Measurements from ENCODE around the gene KRTAP3-3. TPM values are rescaled to one million over a fixed set of nuclear protein-coding genes. Genes with fewer than 3 reads are reported as not detected.
A peak's percentile ranks its signal among the peaks of the same experiment; 100 is the strongest.
"Not testable (repeated sequence)": the region's sequence is repeated elsewhere in the genome, so short reads cannot be mapped to it uniquely, and the experiment has no call there.

The KRTAP3-3 gene
- not detected for polyA plus RNA-seq

GRCh38 chr17:40993839-40994238 lies at the start of gene KRTAP3-3:
TSS of gene KRTAP3-3 (minus strand) at chr17:40994164. CDS start at chr17:40994097, 67 bp downstream.
- no peaks in the 10 kb centered on the region for H3K4me1 Mint-ChIP-seq
- H3K9me3 Mint-ChIP-seq, result peaks cover 1 to 3% (median 1%) of the 10 kb centered on the region in 3 donors
- no peak within 1 kb of the TSS for H3K27ac Mint-ChIP-seq
- peaks cover 28% of the 10 kb centered on the region for H3K27me3 Mint-ChIP-seq
- peak within 1 kb of the TSS in 1 of 4 donors; percentile 35 for H3K4me3 Mint-ChIP-seq
- no peaks in the 10 kb centered on the region for H3K36me3 Mint-ChIP-seq

GRCh38 chr17:41042953-41043352 lies 49.0 kb upstream of the KRTAP3-3 start:
- Mint-ChIP-seq H3K9me3 (peaks cover 5 to 12% (median 12%) of the 10 kb centered on the region in 3 donors), H3K36me3 (no peaks in the 10 kb centered on the region), H3K4me3 (no peak overlapping the region), H3K4me1 (peaks cover 0 to 2% (median 0%) of the 10 kb centered on the region in 3 donors), H3K27me3 (peaks cover 15% of the 10 kb centered on the region), H3K27ac (no peak overlapping the region)

- peaks cover 5 to 12% (median 12%) of the 10 kb centered on the region in 3 donors for H3K9me3 Mint-ChIP-seq
- not testable (repeated sequence) for H3K36me3 Mint-ChIP-seq, H3K27ac Mint-ChIP-seq, H3K4me1 Mint-ChIP-seq, H3K4me3 Mint-ChIP-seq
- peaks cover 15% of the 10 kb centered on the region for H3K27me3 Mint-ChIP-seq
Observed at GRCh38 chr17:41040783-41041571, 47.0 kb upstream of the KRTAP3-3 start, which contains the start of gene KRTAP1-1. TSS of gene KRTAP1-1 (minus strand) at chr17:41041450. CDS start at chr17:41041397, 53 bp downstream.

GRCh38 chr17:41037853-41038350 lies 43.9 kb upstream of the KRTAP3-3 start:
- no peaks in the 10 kb centered on the region for H3K4me1 Mint-ChIP-seq
- peaks cover 15% of the 10 kb centered on the region for H3K27me3 Mint-ChIP-seq
- H3K4me3 Mint-ChIP-seq, result no peak overlapping the region
- H3K9me3 Mint-ChIP-seq, result peaks cover 2 to 7% (median 3%) of the 10 kb centered on the region in 3 donors
- H3K36me3 Mint-ChIP-seq, result no peaks in the 10 kb centered on the region
- no peak overlapping the region for H3K27ac Mint-ChIP-seq

GRCh38 chr17:41034346-41034935 lies 40.5 kb upstream of the KRTAP3-3 start, which contains the start of gene KRTAP1-3:
TSS of gene KRTAP1-3 (minus strand) at chr17:41034874. CDS start at chr17:41034821, 53 bp downstream.
- H3K27me3 Mint-ChIP-seq, result peaks cover 13% of the 10 kb centered on the region
- H3K27ac Mint-ChIP-seq, H3K4me1 Mint-ChIP-seq, H3K9me3 Mint-ChIP-seq, H3K4me3 Mint-ChIP-seq, H3K36me3 Mint-ChIP-seq: not testable (repeated sequence)

- no peak within 1 kb of the TSS for H3K4me3 Mint-ChIP-seq
- peaks cover 19% of the 10 kb centered on the region for H3K27me3 Mint-ChIP-seq
- peaks cover 3% of the 10 kb centered on the region for H3K36me3 Mint-ChIP-seq
- no peak within 1 kb of the TSS for H3K27ac Mint-ChIP-seq
- H3K4me1 Mint-ChIP-seq, result no peaks in the 10 kb centered on the region
- no peaks in the 10 kb centered on the region for H3K9me3 Mint-ChIP-seq
Observed at GRCh38 chr17:41029633-41030245, 35.8 kb upstream of the KRTAP3-3 start, which contains the start of gene KRTAP1-4. TSS of gene KRTAP1-4 (minus strand) at chr17:41030195. CDS start at chr17:41030078, 117 bp downstream.

- Mint-ChIP-seq H3K27ac (no peak within 1 kb of the TSS), H3K27me3 (peaks cover 23% of the 10 kb centered on the region), H3K9me3 (no peaks in the 10 kb centered on the region), H3K4me3 (no peak within 1 kb of the TSS), H3K4me1 (no peaks in the 10 kb centered on the region), H3K36me3 (peaks cover 3% of the 10 kb centered on the region)
Observed at GRCh38 chr17:41026715-41027471, 32.9 kb upstream of the KRTAP3-3 start, which contains the start of gene KRTAP1-5. TSS of gene KRTAP1-5 (minus strand) at chr17:41027208. CDS start at chr17:41027155, 53 bp downstream.

- Mint-ChIP-seq H3K4me1 (no peaks in the 10 kb centered on the region), H3K4me3 (no peak overlapping the region), H3K36me3 (peaks cover 3% of the 10 kb centered on the region), H3K27me3 (peaks cover 20% of the 10 kb centered on the region), H3K27ac (no peak overlapping the region), H3K9me3 (peaks cover 3 to 6% (median 5%) of the 10 kb centered on the region in 3 donors)
Observed at GRCh38 chr17:41024697-41025096, 30.7 kb upstream of the KRTAP3-3 start.

GRCh38 chr17:41020336-41020735 lies 26.4 kb upstream of the KRTAP3-3 start:
- no peaks in the 10 kb centered on the region for H3K4me1 Mint-ChIP-seq
- H3K4me3 Mint-ChIP-seq, result no peak overlapping the region
- H3K27ac Mint-ChIP-seq, result no peak overlapping the region
- peaks cover 3 to 6% (median 5%) of the 10 kb centered on the region in 3 donors for H3K9me3 Mint-ChIP-seq
- H3K27me3 Mint-ChIP-seq, result peaks cover 7% of the 10 kb centered on the region
- no peaks in the 10 kb centered on the region for H3K36me3 Mint-ChIP-seq

GRCh38 chr17:41019415-41019814 lies 25.5 kb upstream of the KRTAP3-3 start:
- H3K36me3 Mint-ChIP-seq, result no peaks in the 10 kb centered on the region
- H3K27ac Mint-ChIP-seq, result no peak overlapping the region
- no peak overlapping the region for H3K4me3 Mint-ChIP-seq
- H3K4me1 Mint-ChIP-seq, result no peaks in the 10 kb centered on the region
- peaks cover 3 to 6% (median 5%) of the 10 kb centered on the region in 3 donors for H3K9me3 Mint-ChIP-seq
- H3K27me3 Mint-ChIP-seq, result peaks cover 4% of the 10 kb centered on the region

- Mint-ChIP-seq H3K36me3 (no peaks in the 10 kb centered on the region), H3K4me3 (no peak overlapping the region), H3K4me1 (no peaks in the 10 kb centered on the region), H3K27ac (no peak overlapping the region), H3K27me3 (peaks cover 2% of the 10 kb centered on the region), H3K9me3 (peaks cover 3 to 6% (median 5%) of the 10 kb centered on the region in 3 donors)
Observed at GRCh38 chr17:41018541-41018940, 24.6 kb upstream of the KRTAP3-3 start.

- Mint-ChIP-seq H3K4me1 (no peaks in the 10 kb centered on the region), H3K27ac (no peak overlapping the region), H3K9me3 (peaks cover 3 to 6% (median 4%) of the 10 kb centered on the region in 3 donors), H3K27me3 (no peaks in the 10 kb centered on the region), H3K36me3 (no peaks in the 10 kb centered on the region), H3K4me3 (no peak overlapping the region)
Observed at GRCh38 chr17:41016578-41017215, 22.7 kb upstream of the KRTAP3-3 start.

- no peak overlapping the region for H3K4me3 Mint-ChIP-seq
- no peaks in the 10 kb centered on the region for H3K27me3 Mint-ChIP-seq
- H3K36me3 Mint-ChIP-seq, result no peaks in the 10 kb centered on the region
- H3K27ac Mint-ChIP-seq, result no peak overlapping the region
- H3K4me1 Mint-ChIP-seq, result no peaks in the 10 kb centered on the region
- no peaks in the 10 kb centered on the region for H3K9me3 Mint-ChIP-seq
Observed at GRCh38 chr17:41015454-41015853, 21.5 kb upstream of the KRTAP3-3 start.

GRCh38 chr17:41013606-41014005 lies 19.6 kb upstream of the KRTAP3-3 start:
- no peaks in the 10 kb centered on the region for H3K9me3 Mint-ChIP-seq
- no peaks in the 10 kb centered on the region for H3K36me3 Mint-ChIP-seq
- H3K4me1 Mint-ChIP-seq, result no peaks in the 10 kb centered on the region
- H3K27me3 Mint-ChIP-seq, result peaks cover 3% of the 10 kb centered on the region
- no peak overlapping the region for H3K4me3 Mint-ChIP-seq
- no peak overlapping the region for H3K27ac Mint-ChIP-seq
